ENCODE results near the gene EAF1.
"Not testable (repeated sequence)": the region's sequence is repeated elsewhere in the genome, so short reads cannot be mapped to it uniquely, and the experiment has no call there.

EAF1 gene

DNA sequence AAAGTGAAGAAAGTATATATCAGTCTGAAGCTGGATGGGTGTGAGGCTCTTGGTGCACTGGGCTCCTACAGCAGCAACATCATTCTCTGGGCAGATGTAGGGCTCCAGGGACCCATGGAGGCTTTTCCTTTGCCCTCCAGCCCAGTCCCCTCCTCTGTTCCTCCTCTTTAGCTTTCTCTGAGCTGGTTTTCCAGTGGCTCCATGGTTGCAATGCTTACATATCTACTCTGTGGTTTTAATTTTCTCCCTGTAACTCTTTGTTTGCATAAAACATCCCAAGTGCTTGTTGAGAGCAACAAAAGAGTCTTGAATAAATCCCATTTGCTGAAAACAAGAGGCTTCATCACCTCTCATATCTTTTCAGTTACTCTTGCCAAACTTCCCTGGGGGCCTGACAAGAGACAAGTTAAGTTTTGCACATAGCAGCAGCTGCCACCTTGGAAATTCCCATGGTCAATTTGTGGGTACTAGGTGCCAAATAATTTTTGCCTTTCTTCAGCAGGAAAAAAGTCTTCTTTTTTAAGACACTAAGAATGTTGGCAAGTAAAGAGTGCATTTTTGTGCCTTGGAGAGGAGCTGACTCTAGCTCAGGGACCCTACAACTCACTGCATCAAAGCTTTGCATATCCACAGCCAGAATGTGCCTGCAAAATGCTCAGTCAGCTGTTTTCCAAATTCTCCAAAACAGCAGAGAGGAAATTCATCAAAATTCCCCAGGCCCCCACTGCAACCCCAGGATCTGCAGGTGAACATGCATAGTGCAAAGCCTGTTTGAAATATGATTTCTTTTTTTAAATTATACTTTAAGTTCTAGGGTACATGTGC lies 52.2 kb downstream of the EAF1 start:
- DNase-seq (ENCODE audit: low spot score), result no peak

GRCh38 chr3:15484551-15484950 lies 57.2 kb downstream of the EAF1 start:
- DNase-seq (ENCODE audit: low spot score), result not testable (repeated sequence)

DNA sequence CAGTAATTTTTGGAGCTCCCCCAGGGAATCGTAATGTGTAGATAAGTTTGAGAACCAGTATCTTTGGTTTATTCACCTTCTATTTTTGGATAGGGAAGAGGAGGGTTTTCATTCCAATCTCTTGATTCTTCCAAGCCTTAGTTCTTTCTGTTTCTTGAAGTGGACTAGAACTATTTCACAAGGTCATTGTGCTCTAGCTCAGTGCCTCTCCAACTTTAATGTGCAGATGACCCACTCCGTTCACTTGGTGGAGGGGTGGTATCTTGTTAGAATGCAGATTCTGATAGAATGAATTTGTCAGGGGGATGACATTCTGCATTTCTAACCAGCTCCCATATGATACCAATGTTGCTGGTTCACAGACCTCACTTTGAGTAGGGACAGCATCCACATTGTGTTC lies 58.6 kb downstream of the EAF1 start:
- no peak for DNase-seq (ENCODE audit: low spot score)

DNA sequence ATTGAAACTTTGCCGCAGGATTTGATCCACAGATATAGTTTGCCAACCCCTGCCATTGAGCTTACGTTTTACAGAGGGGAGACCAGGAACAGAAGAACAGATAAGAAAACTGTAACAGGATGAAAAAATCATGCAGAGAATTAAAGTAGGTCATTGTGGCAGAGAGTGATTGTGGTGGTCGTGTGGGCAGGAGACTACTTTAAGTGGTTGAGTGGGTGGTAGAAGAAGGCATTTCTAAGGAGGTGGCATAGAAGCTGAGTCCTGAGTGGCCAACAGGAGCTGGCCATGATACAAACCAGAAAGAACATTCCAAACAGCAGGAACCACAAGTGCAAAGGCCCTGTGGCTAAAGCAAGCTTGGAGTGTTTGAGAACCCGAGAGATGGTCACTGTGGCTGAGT lies 59.6 kb downstream of the EAF1 start:
- no peak for DNase-seq (ENCODE audit: low spot score)

DNA sequence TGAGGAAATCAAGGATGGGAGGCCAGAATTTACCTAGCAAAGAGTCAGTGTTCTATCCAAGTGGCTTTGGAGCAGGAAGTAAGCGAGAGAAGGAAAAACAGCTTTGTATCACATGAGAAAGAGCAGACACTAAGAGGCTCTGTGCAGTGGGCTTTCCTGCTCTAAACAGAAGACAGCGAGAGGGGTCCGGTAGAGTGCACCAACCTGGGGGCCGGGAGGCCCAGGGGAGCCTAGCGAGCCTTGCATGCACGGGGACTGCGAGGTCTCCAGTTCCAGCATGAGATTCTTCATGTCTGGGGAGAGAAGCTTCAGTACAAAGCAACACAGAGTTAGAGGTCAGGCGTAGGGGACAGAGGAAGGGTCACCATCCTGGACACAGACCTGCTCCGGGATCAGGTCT lies 60.6 kb downstream of the EAF1 start:
- no peak for DNase-seq (ENCODE audit: low spot score)

GRCh38 chr3:15490158-15490557 lies 62.8 kb downstream of the EAF1 start:
- no peak for DNase-seq (ENCODE audit: low spot score)

GRCh38 chr3:15491143-15491542 lies 63.7 kb downstream of the EAF1 start:
- DNase-seq (ENCODE audit: low spot score), result no peak

All from AG08396 (cell line).